DOHH2 (cell line): Measurements from ENCODE around the gene PPP2R5A.

Experiments
- CTCF ChIP-seq: fragments of 200-600 bp; sonication (generic); IDR thresholded peaks from one replicate; pipeline ENCODE4 v1.5.1; 2014; ENCODE audit warnings: antibody characterized with exemption, mild to moderate bottlenecking, low read depth, low read length; ENCODE audit not compliant: poor library complexity, severe bottlenecking
- EZH2phosphoT487 ChIP-seq: fragments of 200-600 bp; sonication (generic); IDR thresholded peaks from 2 replicates; pipeline ENCODE4 v1.6.1; 2017; ENCODE audit warnings: borderline replicate concordance, mild to moderate bottlenecking, antibody characterized with exemption, low read length, moderate library complexity, mixed read lengths

- no peak for TF ChIP-seq CTCF
- no peak for TF ChIP-seq EZH2phosphoT487
These were observed 82.4 kb downstream of the PPP2R5A start for GRCh38 chr1:212367474-212368072.
